22Rv1 (cell line): ENCODE data around the gene CAPN2.

Experiments used
- H3K27ac ChIP-seq: fragments of 450-650 bp; 2 replicates; pipeline ENCODE4 v1.5.1; 2017
- ZFX ChIP-seq: fragments of 450-650 bp; IDR thresholded peaks from 2 replicates; pipeline ENCODE4 v1.6.1; 2017; ENCODE audit warnings: antibody characterized with exemption, borderline replicate concordance
- TF ChIP-seq, protein P1 (sequence below): fragments of 450-650 bp; IDR thresholded peaks from 2 replicates; pipeline ENCODE4 v1.5.1; 2017; ENCODE audit warnings: mild to moderate bottlenecking

CAPN2 gene

DNA sequence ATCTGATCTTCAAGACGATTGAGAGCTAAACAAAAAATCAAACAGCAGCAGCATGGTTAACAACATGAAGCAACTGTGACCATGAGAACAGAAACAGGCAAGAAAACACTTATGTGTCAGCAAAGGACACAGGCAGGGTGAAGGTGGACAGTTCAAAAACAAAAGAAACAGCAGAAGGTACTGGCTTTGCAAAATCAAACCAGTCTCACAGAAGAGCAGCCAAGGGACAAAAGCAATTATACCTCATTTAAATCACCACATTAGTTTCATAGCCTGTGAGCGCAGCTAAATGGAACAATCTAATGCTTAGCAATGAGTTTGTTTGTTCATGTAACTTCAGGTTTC lies 59.1 kb downstream of the CAPN2 start:
- H3K27ac ChIP-seq: no peak overlapping the region
- TF ChIP-seq, protein P1, sequence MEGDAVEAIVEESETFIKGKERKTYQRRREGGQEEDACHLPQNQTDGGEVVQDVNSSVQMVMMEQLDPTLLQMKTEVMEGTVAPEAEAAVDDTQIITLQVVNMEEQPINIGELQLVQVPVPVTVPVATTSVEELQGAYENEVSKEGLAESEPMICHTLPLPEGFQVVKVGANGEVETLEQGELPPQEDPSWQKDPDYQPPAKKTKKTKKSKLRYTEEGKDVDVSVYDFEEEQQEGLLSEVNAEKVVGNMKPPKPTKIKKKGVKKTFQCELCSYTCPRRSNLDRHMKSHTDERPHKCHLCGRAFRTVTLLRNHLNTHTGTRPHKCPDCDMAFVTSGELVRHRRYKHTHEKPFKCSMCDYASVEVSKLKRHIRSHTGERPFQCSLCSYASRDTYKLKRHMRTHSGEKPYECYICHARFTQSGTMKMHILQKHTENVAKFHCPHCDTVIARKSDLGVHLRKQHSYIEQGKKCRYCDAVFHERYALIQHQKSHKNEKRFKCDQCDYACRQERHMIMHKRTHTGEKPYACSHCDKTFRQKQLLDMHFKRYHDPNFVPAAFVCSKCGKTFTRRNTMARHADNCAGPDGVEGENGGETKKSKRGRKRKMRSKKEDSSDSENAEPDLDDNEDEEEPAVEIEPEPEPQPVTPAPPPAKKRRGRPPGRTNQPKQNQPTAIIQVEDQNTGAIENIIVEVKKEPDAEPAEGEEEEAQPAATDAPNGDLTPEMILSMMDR: no peak
- TF ChIP-seq ZFX: no peak

DNA sequence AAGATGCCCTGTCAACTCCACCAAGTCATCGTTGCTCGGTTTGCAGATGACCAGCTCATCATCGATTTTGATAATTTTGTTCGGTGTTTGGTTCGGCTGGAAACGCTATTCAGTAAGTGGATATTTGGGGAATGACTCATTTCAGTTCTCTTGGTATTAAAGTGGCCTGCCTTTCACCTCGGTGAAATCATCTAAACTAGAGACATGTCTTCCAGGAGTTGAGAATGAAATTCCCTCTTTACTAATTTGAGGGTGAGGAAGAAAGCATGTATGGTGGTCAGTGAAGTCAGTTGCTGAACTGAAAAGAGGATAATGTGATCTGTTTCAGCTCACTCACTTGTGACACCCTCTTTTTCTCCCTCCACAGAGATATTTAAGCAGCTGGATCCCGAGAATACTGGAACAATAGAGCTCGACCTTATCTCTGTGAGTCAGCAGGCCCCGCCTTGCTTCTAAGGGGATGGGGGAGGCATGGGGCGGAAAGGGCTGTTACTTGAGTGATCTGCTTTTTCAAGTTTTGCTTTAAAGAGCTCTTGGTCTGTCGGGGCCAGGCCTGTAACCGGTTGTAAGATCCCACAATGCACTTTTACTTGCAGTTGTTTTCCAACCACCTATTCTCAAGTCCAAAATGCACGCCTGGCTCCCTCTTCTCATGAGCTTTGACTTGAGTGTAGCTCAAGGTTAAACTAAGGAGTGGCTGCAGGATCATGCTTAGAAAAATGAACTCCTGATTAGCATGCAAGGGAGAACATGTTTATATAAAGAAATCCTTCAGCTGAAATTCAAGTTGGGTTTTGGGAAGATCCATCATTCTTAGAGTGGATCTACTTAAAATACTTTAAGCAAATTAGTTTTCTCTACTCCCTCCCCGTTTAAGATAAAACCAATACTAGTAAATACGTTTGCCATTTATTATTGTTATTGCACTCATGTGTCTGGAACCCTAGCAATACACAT lies 59.8 kb downstream of the CAPN2 start:
- no peak for TF ChIP-seq ZFX
- no peak overlapping the region for H3K27ac ChIP-seq

DNA sequence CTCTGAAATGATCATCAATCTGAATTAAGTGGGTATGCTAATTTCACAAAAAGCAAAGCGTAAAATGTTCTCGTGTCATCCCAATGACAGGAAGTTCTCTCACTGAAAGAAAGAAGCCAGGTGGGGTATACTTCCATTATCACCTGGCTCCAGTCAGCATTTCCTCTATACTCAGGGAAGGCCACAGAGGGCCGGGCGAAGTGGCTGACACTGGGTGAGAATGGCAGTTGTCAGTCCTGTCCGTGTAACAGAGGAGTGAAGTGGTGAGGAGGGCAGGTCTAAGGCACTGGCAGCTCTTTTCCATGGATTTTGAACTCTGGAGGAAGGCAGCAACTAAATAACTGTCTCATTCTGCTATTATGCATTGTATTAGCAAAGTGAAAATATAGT lies 60.4 kb downstream of the CAPN2 start:
- no peak overlapping the region for H3K27ac ChIP-seq
- TF ChIP-seq, protein P1: no peak
- no peak for TF ChIP-seq ZFX

DNA sequence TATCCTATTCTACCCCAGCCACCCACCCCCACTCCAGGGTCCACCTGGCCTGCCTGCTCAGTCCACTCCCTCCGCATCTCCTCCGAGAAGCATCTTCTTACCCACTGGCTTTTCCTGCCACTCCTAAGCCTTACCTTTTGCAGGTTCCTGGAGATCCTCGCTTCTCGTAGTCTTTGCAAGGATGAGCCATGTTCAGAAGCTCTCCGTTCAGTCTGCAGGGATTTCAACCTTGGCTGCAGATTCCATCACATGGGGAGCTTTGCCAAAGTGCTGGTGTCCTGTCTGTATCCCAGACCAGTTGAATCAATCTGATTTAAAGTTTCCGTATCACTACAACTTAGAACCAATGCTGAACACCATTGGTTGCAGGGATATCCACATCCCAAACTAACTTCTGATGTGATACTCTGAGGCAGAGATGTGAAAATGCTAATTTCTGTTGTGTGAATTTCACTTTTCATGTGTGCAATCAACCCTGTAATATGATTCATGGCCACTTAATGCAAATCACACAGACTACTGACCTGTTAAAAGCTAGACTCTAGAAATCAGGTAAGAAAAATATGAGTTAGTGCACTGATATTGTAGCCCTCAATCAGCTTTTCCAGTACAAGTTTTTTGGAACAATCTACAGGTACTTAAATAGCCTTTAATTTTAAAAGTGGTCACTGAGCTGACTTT lies 61.9 kb downstream of the CAPN2 start:
- no peak overlapping the region for H3K27ac ChIP-seq

DNA sequence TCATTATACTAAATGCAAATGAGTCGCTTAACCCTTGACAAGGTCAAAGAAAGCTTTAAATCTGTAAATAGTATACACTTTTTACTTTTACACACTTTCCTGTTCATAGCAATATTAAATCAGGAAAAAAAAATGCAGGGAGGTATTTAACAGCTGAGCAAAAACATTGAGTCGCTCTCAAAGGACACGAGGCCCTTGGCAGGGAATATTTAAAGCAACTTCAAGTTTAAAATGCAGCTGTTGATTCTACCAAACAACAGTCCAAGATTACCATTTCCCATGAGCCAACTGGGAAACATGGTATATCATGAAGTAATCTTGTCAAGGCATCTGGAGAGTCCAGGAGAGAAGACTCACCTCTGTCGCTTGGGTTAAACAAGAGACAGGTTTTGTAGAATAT lies 62.7 kb downstream of the CAPN2 start:
- H3K27ac ChIP-seq: no peak overlapping the region
- TF ChIP-seq, protein P1: no peak
- no peak for TF ChIP-seq ZFX

More for the DNA sequence above, 61.9 kb downstream of the CAPN2 start:
- TF ChIP-seq, protein P1: no peak
- no peak for TF ChIP-seq ZFX

DNA sequence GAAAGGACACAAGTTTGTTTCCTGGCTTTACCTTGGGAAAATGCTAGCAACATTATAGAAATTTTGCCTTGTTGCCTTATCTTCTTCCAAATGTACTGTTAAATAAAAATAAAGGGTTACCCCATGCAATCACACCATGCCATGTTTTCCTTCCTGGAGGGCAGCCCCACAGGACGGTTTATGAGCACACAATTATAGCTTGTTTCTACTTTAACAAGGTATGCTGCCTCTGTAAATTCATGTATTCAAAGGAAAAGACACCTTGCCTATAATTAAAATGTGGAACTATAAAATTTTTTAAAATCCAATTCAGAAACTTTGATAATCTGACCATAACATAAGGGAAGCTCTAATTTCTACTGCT lies 63.4 kb downstream of the CAPN2 start:
- TF ChIP-seq, protein P1: no peak
- no peak for TF ChIP-seq ZFX
- no peak overlapping the region for H3K27ac ChIP-seq

DNA sequence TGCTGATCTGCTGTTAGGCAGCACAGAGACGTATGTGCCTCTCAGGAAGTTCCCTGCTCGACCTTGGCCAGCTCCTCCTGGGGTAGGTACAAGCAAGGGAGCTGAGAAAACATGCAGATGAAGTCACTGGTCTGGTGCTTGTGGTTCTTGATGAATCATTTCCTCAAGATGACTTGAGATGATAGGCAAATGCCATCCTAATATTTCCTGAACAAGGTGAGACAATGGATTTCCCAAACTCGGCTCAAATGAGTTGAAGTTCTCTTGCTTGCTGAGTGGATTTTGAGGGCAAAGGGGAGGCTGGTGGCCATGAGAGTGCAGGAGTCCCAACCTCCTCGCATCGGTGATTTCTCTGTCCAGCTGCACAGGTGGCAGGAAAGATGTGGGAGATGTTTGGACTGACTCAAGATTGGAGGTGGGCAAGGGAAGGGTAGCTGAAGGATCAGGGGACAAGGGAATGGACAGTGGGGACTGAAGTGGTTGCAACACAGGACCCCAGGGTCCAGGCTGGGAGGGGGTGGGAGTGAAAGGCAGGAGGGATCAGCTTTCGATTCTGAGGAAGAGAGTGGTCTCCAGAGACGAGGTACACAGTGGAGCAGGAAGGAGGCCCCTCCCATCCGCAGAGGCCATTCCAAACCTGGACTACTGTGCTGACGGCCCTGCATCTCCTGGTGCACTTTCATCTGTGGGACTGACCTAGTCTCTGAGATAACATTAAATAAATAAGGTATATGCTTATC lies 63.9 kb downstream of the CAPN2 start:
- H3K27ac ChIP-seq: no peak overlapping the region
- TF ChIP-seq, protein P1: no peak
- no peak for TF ChIP-seq ZFX
